Measurements from ENCODE around the gene LRRC41.
"Not testable (repeated sequence)": the region's sequence is repeated elsewhere in the genome, so short reads cannot be mapped to it uniquely, and the experiment has no call there.

Gene LRRC41

GRCh38 chr1:46285730-46286477 is 17.5 kb downstream of the LRRC41 start:
- no peak for DNase-seq (ENCODE audit: low read depth, low spot score)

- DNase-seq (ENCODE audit: low read depth, low spot score): no peak
Observed at GRCh38 chr1:46284597-46285564, 18.5 kb downstream of the LRRC41 start.

GRCh38 chr1:46284058-46284457 is 19.4 kb downstream of the LRRC41 start:
- no peak for DNase-seq (ENCODE audit: low read depth, low spot score)

GRCh38 chr1:46281021-46281420 is 22.4 kb downstream of the LRRC41 start:
- no peak for DNase-seq (ENCODE audit: low read depth, low spot score)

GRCh38 chr1:46280092-46280491 is 23.3 kb downstream of the LRRC41 start:
- DNase-seq (ENCODE audit: low read depth, low spot score): no peak

GRCh38 chr1:46278807-46279206 is 24.6 kb downstream of the LRRC41 start:
- no peak for DNase-seq (ENCODE audit: low read depth, low spot score)

- DNase-seq (ENCODE audit: low read depth, low spot score): no peak
Observed at GRCh38 chr1:46277658-46278373, 25.6 kb downstream of the LRRC41 start.

- DNase-seq (ENCODE audit: low read depth, low spot score): no peak
Observed at GRCh38 chr1:46275030-46275337, 28.4 kb downstream of the LRRC41 start.

- no peak for DNase-seq (ENCODE audit: low read depth, low spot score)
Observed at GRCh38 chr1:46274225-46275029, 29.0 kb downstream of the LRRC41 start.

GRCh38 chr1:46268578-46268977 is 34.8 kb downstream of the LRRC41 start:
- no peak for DNase-seq (ENCODE audit: low read depth, low spot score)

GRCh38 chr1:46263146-46263545 is 40.3 kb downstream of the LRRC41 start:
- no peak for DNase-seq (ENCODE audit: low read depth, low spot score)

GRCh38 chr1:46262508-46262907 is 40.9 kb downstream of the LRRC41 start:
- no peak for DNase-seq (ENCODE audit: low read depth, low spot score)

GRCh38 chr1:46256523-46256922 is 46.9 kb downstream of the LRRC41 start:
- DNase-seq (ENCODE audit: low read depth, low spot score): no peak

- DNase-seq (ENCODE audit: low read depth, low spot score): no peak
Observed at GRCh38 chr1:46254668-46255067, 48.7 kb downstream of the LRRC41 start.

- DNase-seq (ENCODE audit: low read depth, low spot score): no peak
Observed at GRCh38 chr1:46248122-46248920, 55.1 kb downstream of the LRRC41 start.

GRCh38 chr1:46247436-46248121 is 55.8 kb downstream of the LRRC41 start, which contains the start of gene RAD54L:
Gene RAD54L, plus strand, starts transcription at chr1:46247763. Its CDS starts 643 bp downstream, at chr1:46248406.
- peak; percentile 94 for DNase-seq (ENCODE audit: low read depth, low spot score)

- peak; percentile 45 for DNase-seq (ENCODE audit: low read depth, low spot score)
Observed at GRCh38 chr1:46246548-46247435, 56.6 kb downstream of the LRRC41 start.

- DNase-seq (ENCODE audit: low read depth, low spot score): not testable (repeated sequence)
Observed at GRCh38 chr1:46246136-46246535, 57.3 kb downstream of the LRRC41 start.

Data from activated naive CD8-positive, alpha-beta T cell treated with anti-CD3 and anti-CD28 coated beads, Interleukin-2, amount 50 U/mL, for 16 hours (primary cell).